HG03066 (cell line): Measurements from ENCODE around the gene SLC25A21.
A peak's percentile ranks its signal among the peaks of the same experiment; 100 is the strongest.
"Not testable (repeated sequence)": the region's sequence is repeated elsewhere in the genome, so short reads cannot be mapped to it uniquely, and the experiment has no call there.

ENCODE experiments used
- ATAC-seq: cut with Tn5 transposase; IDR thresholded peaks from one replicate; pipeline ENCODE4 v1.9.1; 2021; ENCODE audit warnings: low read depth; ENCODE audit not compliant: unreplicated experiment

Gene SLC25A21

GRCh38 chr14:36900846-36901245 is 271.6 kb downstream of the SLC25A21 start:
- no peak for ATAC-seq

- not testable (repeated sequence) for ATAC-seq
These were observed 276.1 kb downstream of the SLC25A21 start for GRCh38 chr14:36896300-36896699.

- no peak for ATAC-seq
These were observed 288.4 kb downstream of the SLC25A21 start for GRCh38 chr14:36884049-36884448.

GRCh38 chr14:36880276-36880675 is 292.1 kb downstream of the SLC25A21 start:
- no peak for ATAC-seq

- ATAC-seq, result no peak
These were observed 292.8 kb downstream of the SLC25A21 start for GRCh38 chr14:36879558-36879957.

GRCh38 chr14:36874396-36875138 is 297.8 kb downstream of the SLC25A21 start:
- no peak for ATAC-seq

GRCh38 chr14:36870776-36871175 is 301.6 kb downstream of the SLC25A21 start:
- ATAC-seq, result no peak

GRCh38 chr14:36869125-36869524 is 303.3 kb downstream of the SLC25A21 start:
- ATAC-seq, result no peak

- peak; percentile 78 for ATAC-seq
These were observed 305.5 kb downstream of the SLC25A21 start for GRCh38 chr14:36866867-36867266.

GRCh38 chr14:36863271-36863670 is 309.1 kb downstream of the SLC25A21 start:
- no peak for ATAC-seq

- not testable (repeated sequence) for ATAC-seq
These were observed 310.2 kb downstream of the SLC25A21 start for GRCh38 chr14:36862237-36862636.

- no peak for ATAC-seq
These were observed 311.6 kb downstream of the SLC25A21 start for GRCh38 chr14:36860831-36861230.

GRCh38 chr14:36859119-36859518 is 313.3 kb downstream of the SLC25A21 start:
- ATAC-seq, result no peak

GRCh38 chr14:36857842-36858445 is 314.5 kb downstream of the SLC25A21 start:
- no peak for ATAC-seq

- ATAC-seq, result no peak
These were observed 315.3 kb downstream of the SLC25A21 start for GRCh38 chr14:36857136-36857535.

- ATAC-seq, result no peak
These were observed 316.1 kb downstream of the SLC25A21 start for GRCh38 chr14:36856095-36856878.

- no peak for ATAC-seq
These were observed 317.0 kb downstream of the SLC25A21 start for GRCh38 chr14:36855396-36855795.

- ATAC-seq, result no peak
These were observed 319.3 kb downstream of the SLC25A21 start for GRCh38 chr14:36852981-36853691.

- no peak for ATAC-seq
These were observed 324.2 kb downstream of the SLC25A21 start for GRCh38 chr14:36848213-36848612.

GRCh38 chr14:36847366-36847765 is 325.0 kb downstream of the SLC25A21 start:
- ATAC-seq, result no peak
